Astrocyte of the cerebellum (primary cell): ENCODE results near the gene FOXP1.

Experiments used
- DNase-seq: peaks from one replicate; pipeline ENCODE4 v3.0.0-alpha.2; 2011; ENCODE audit warnings: low read depth
- H3K4me3 ChIP-seq: 2 replicates; pipeline ENCODE4 v1.5.1; 2011; ENCODE audit warnings: mild to moderate bottlenecking, low read depth, low read length, moderate library complexity
- CTCF ChIP-seq: IDR thresholded peaks from 2 replicates; pipeline ENCODE4 v1.5.1; 2012; ENCODE audit warnings: low read length, low read depth, moderate library complexity, mild to moderate bottlenecking; ENCODE audit errors: missing control alignments
- in situ Hi-C: cut with HindIII; loops from 2 replicates; pipeline ENCODE4 v1.10.0; 2017; ENCODE audit warnings: low sequenced_read_pairs

Gene FOXP1

GRCh38 chr3:71120012-71120411, 463.5 kb downstream of the FOXP1 start:
- no peak for TF ChIP-seq CTCF
- DNase-seq: no peak
- no peak overlapping the region for H3K4me3 ChIP-seq
- in situ Hi-C loops: no loop called here

GRCh38 chr3:71119171-71119570, 464.4 kb downstream of the FOXP1 start:
- no peak for DNase-seq
- no peak overlapping the region for H3K4me3 ChIP-seq
- in situ Hi-C loops: no loop called here
- TF ChIP-seq CTCF: no peak

- no peak for TF ChIP-seq CTCF
- H3K4me3 ChIP-seq: no peak overlapping the region
- in situ Hi-C loops: no loop called here
- DNase-seq: no peak
Measured at GRCh38 chr3:71118436-71118835, 465.1 kb downstream of the FOXP1 start.

- H3K4me3 ChIP-seq: no peak overlapping the region
Measured at GRCh38 chr3:71117572-71118247, 465.8 kb downstream of the FOXP1 start.

GRCh38 chr3:71114610-71115009, 468.9 kb downstream of the FOXP1 start:
- in situ Hi-C loops: no loop called here
- no peak overlapping the region for H3K4me3 ChIP-seq
- no peak for DNase-seq
- TF ChIP-seq CTCF: no peak

More at GRCh38 chr3:71117572-71118247, 465.8 kb downstream of the FOXP1 start:
- DNase-seq: no peak
- in situ Hi-C loops: no loop called here
- TF ChIP-seq CTCF: no peak

GRCh38 chr3:71112576-71112975, 471.0 kb downstream of the FOXP1 start:
- in situ Hi-C loops: no loop called here
- no peak overlapping the region for H3K4me3 ChIP-seq
- no peak for DNase-seq
- TF ChIP-seq CTCF: no peak
